Right atrium auricular region (tissue), 2 donors: ENCODE measurements around the gene TPRA1. TPM values are rescaled to one million over a fixed set of nuclear protein-coding genes. Genes with fewer than 3 reads are reported as not detected.

Experiments used
- DNase-seq: peaks from one replicate; pipeline ENCODE4 v3.0.0-alpha.2; 2019; ENCODE audit warnings: low spot score
- H3K27ac ChIP-seq, 2 donors: fragments of 200-600 bp; sonication (generic); 1 replicate in 1 of 2; 2 replicates in 1 of 2; pipeline ENCODE4 v1.5.1; 2016 to 2019
- H3K27me3 ChIP-seq, 2 donors: fragments of 200-600 bp; sonication (generic); one replicate each; pipeline versions ENCODE4 v1.5.1 to v1.6.0; 2017 to 2019
- H3K36me3 ChIP-seq: fragments of 200-600 bp; sonication (generic); one replicate; pipeline ENCODE4 v1.5.1; 2016
- H3K4me1 ChIP-seq, 2 donors: fragments of 200-600 bp; sonication (generic); one replicate each; pipeline versions ENCODE4 v1.5.1 to v1.6.0; 2017 to 2019
- H3K4me3 ChIP-seq, 2 donors: fragments of 200-600 bp; sonication (generic); 1 replicate in 1 of 2; 2 replicates in 1 of 2; pipeline ENCODE4 v1.5.1; 2017 to 2019; ENCODE audit warnings: mild to moderate bottlenecking in 1 of 2, moderate library complexity in 1 of 2
- H3K9me3 ChIP-seq, 2 donors: fragments of 200-600 bp; sonication (generic); one replicate each; pipeline ENCODE4 v1.5.1; 2019
- CTCF ChIP-seq, 2 donors: fragments of 200-600 bp; sonication (generic); IDR thresholded peaks; one replicate each; pipeline ENCODE4 v1.5.1; 2019; ENCODE audit warnings: antibody characterized with exemption in 2 of 2
- total RNA-seq, 2 donors: library from RNA; depleted of rRNA; stranded (reverse); fragments of >200 nt; gene quantifications; one replicate each; pipeline ENCODE4 v1.1.0, GENCODE V29; 2016

TPRA1 gene
- total RNA-seq, 2 donors from 2014 or later = 24.0 to 27.3 TPM

GRCh38 chr3:127634653-127635052 lies 44.1 kb upstream of the TPRA1 start:
- Histone ChIP-seq H3K4me1 (peaks cover 0 to 9% of the 10 kb centered on the region in 2 donors), H3K4me3 (no peak overlapping the region), H3K27ac (no peak overlapping the region), H3K36me3 (no peaks in the 10 kb centered on the region), H3K27me3 (no peaks in the 10 kb centered on the region), H3K9me3 (no peaks in the 10 kb centered on the region)
- no peak for TF ChIP-seq CTCF (IDR thresholded peaks at IDR 0.05)
- no peak for DNase-seq

- no peaks in the 10 kb centered on the region for H3K36me3 ChIP-seq
- no peak for TF ChIP-seq CTCF (IDR thresholded peaks at IDR 0.05)
- H3K27ac ChIP-seq = no peak overlapping the region
- H3K9me3 ChIP-seq = no peaks in the 10 kb centered on the region
- H3K4me1 ChIP-seq = peaks cover 0 to 13% of the 10 kb centered on the region in 2 donors
- no peaks in the 10 kb centered on the region for H3K27me3 ChIP-seq
- H3K4me3 ChIP-seq = no peak overlapping the region
- DNase-seq = no peak
Observed at GRCh38 chr3:127632035-127632820, 41.7 kb upstream of the TPRA1 start.

- H3K4me3 ChIP-seq = no peak overlapping the region
- H3K27me3 ChIP-seq = no peaks in the 10 kb centered on the region
- DNase-seq = no peak
- no peak overlapping the region for H3K27ac ChIP-seq
- H3K4me1 ChIP-seq = peaks cover 0 to 13% of the 10 kb centered on the region in 2 donors
- no peak for TF ChIP-seq CTCF (IDR thresholded peaks at IDR 0.05)
- no peaks in the 10 kb centered on the region for H3K36me3 ChIP-seq
- H3K9me3 ChIP-seq = no peaks in the 10 kb centered on the region
Observed at GRCh38 chr3:127630811-127631714, 40.5 kb upstream of the TPRA1 start.

- Histone ChIP-seq H3K4me1 (peaks cover 0 to 13% of the 10 kb centered on the region in 2 donors), H3K9me3 (no peaks in the 10 kb centered on the region), H3K27ac (no peak overlapping the region), H3K4me3 (peak overlapping the region; percentile 26 to 52), H3K36me3 (no peaks in the 10 kb centered on the region), H3K27me3 (no peaks in the 10 kb centered on the region)
- no peak for TF ChIP-seq CTCF (IDR thresholded peaks at IDR 0.05)
- DNase-seq = no peak
Observed at GRCh38 chr3:127629467-127630403, 39.2 kb upstream of the TPRA1 start.

GRCh38 chr3:127628788-127629466 lies 38.4 kb upstream of the TPRA1 start, which contains the start of gene PODXL2:
Gene PODXL2 (plus strand): TSS chr3:127629185. CDS start chr3:127629220, 35 bp downstream.
- no peak for DNase-seq
- H3K4me3 ChIP-seq = peak within 1 kb of the TSS; percentile 26 to 52

More at GRCh38 chr3:127628788-127629466, 38.4 kb upstream of the TPRA1 start, which contains the start of gene PODXL2:
- no peaks in the 10 kb centered on the region for H3K36me3 ChIP-seq
- H3K27me3 ChIP-seq = no peaks in the 10 kb centered on the region
- TF ChIP-seq CTCF (IDR thresholded peaks at IDR 0.05) = no peak
- no peak within 1 kb of the TSS for H3K27ac ChIP-seq
- H3K4me1 ChIP-seq = peaks cover 0 to 13% of the 10 kb centered on the region in 2 donors
- no peaks in the 10 kb centered on the region for H3K9me3 ChIP-seq
